GM23338 (cell line): ENCODE results near the gene XCL2. TPM values are rescaled to one million over a fixed set of nuclear protein-coding genes. Genes with fewer than 3 reads are reported as not detected.

ENCODE experiments used
- ATAC-seq: fragments of 200-7000 bp; cut with Tn5 transposase; 3 replicates; pipeline ENCODE4 v1.9.1; 2020
- DNase-seq: peaks from one replicate; pipeline ENCODE4 v3.0.0-alpha.2; 2015; ENCODE audit warnings: low spot score
- H2AFZ ChIP-seq: fragments of 200-600 bp; sonication (generic); 2 replicates; pipeline ENCODE4 v1.8.0; 2016; ENCODE audit warnings: antibody characterized with exemption, mild to moderate bottlenecking, moderate library complexity
- H3F3A ChIP-seq: fragments of 200-600 bp; sonication (generic); replicated peaks from 2 replicates; pipeline ENCODE4 v1.8.0; 2017; ENCODE audit warnings: antibody characterized with exemption, mixed run types, low read depth
- H3K27ac ChIP-seq: fragments of 200-600 bp; sonication (generic); 2 replicates; pipeline ENCODE4 v1.6.1; 2016; ENCODE audit warnings: low read depth
- H3K27me3 ChIP-seq: fragments of 200-600 bp; sonication (generic); 2 replicates; pipeline ENCODE4 v1.8.0; 2016; ENCODE audit warnings: mild to moderate bottlenecking, mixed run types, moderate library complexity; ENCODE audit not compliant: insufficient read depth
- H3K36me3 ChIP-seq: fragments of 200-600 bp; sonication (generic); 2 replicates; pipeline ENCODE4 v1.8.0; 2016; ENCODE audit warnings: mild to moderate bottlenecking; ENCODE audit not compliant: insufficient read depth
- H3K4me1 ChIP-seq: fragments of 200-600 bp; sonication (generic); 2 replicates; pipeline ENCODE4 v1.8.0; 2016; ENCODE audit warnings: mild to moderate bottlenecking, moderate library complexity; ENCODE audit not compliant: insufficient read depth
- H3K4me2 ChIP-seq: fragments of 200-600 bp; sonication (generic); 2 replicates; pipeline ENCODE4 v1.7.1; 2017; ENCODE audit warnings: mixed run types
- H3K4me3 ChIP-seq: fragments of 200-600 bp; sonication (generic); 2 replicates; pipeline ENCODE4 v1.6.1; 2016; ENCODE audit warnings: mixed run types
- H3K79me2 ChIP-seq: fragments of 200-600 bp; sonication (generic); replicated peaks from 2 replicates; pipeline ENCODE4 v1.8.0; 2017; ENCODE audit warnings: mild to moderate bottlenecking; ENCODE audit not compliant: insufficient read depth
- H3K9me2 ChIP-seq: fragments of 200-600 bp; sonication (generic); 2 replicates; pipeline ENCODE4 v1.8.0; 2017; ENCODE audit not compliant: insufficient read depth
- H4K20me1 ChIP-seq: fragments of 200-600 bp; sonication (generic); replicated peaks from 2 replicates; pipeline ENCODE4 v1.8.0; 2017; ENCODE audit warnings: mild to moderate bottlenecking; ENCODE audit not compliant: insufficient read depth
- H3K27ac Mint-ChIP-seq: 2 replicates; pipeline ENCODE4 v1.8.0; 2020; ENCODE audit warnings: inconsistent platforms, mild to moderate bottlenecking, moderate library complexity, mixed read lengths
- H3K27me3 Mint-ChIP-seq: 3 replicates; pipeline ENCODE4 v1.8.0; 2022; ENCODE audit warnings: low read depth, mild to moderate bottlenecking, moderate library complexity, mixed read lengths, inconsistent platforms; ENCODE audit not compliant: insufficient read depth, poor library complexity
- H3K36me3 Mint-ChIP-seq: 3 replicates; pipeline ENCODE4 v1.8.0; 2021; ENCODE audit warnings: low read depth, mild to moderate bottlenecking, inconsistent platforms, moderate library complexity, mixed read lengths
- H3K4me1 Mint-ChIP-seq: 3 replicates; pipeline ENCODE4 v1.8.0; 2020; ENCODE audit warnings: mild to moderate bottlenecking, inconsistent platforms, mixed read lengths
- H3K4me3 Mint-ChIP-seq: 3 replicates; pipeline ENCODE4 v1.8.0; 2021; ENCODE audit warnings: moderate library complexity, mild to moderate bottlenecking, inconsistent platforms, mixed read lengths
- H3K9me3 Mint-ChIP-seq: 3 replicates; pipeline ENCODE4 v1.8.0; 2020; ENCODE audit warnings: moderate library complexity, mild to moderate bottlenecking, inconsistent platforms, mixed read lengths
- CREB1 ChIP-seq: fragments of 250-450 bp; sonication (Bioruptor Pico); IDR thresholded peaks from 2 replicates; pipeline ENCODE4 v1.5.0; 2020; ENCODE audit warnings: low read depth, mild to moderate bottlenecking, moderate library complexity
- CTCF ChIP-seq, 2 experiments: fragments of 200-600 bp in 1 of 2; sonication (generic) in 1 of 2; conservative IDR thresholded peaks; 2 replicates each; pipeline versions ENCODE4 v1.5.1 to v1.6.1; 2016 to 2017; ENCODE audit warnings: antibody characterized with exemption in 2 of 2, low read depth in 2 of 2, mild to moderate bottlenecking in 2 of 2, moderate library complexity in 1 of 2
- ETS1 ChIP-seq: IDR thresholded peaks from 2 replicates; pipeline ENCODE4 v1.6.1; 2016; ENCODE audit warnings: antibody characterized with exemption
- EZH2 ChIP-seq: fragments of 200-600 bp; sonication (generic); IDR thresholded peaks from one replicate; pipeline ENCODE4 v1.8.0; 2017; ENCODE audit warnings: antibody characterized with exemption, mild to moderate bottlenecking, low read depth; ENCODE audit not compliant: unreplicated experiment
- EZH2phosphoT487 ChIP-seq: fragments of 200-600 bp; sonication (generic); IDR thresholded peaks from one replicate; pipeline ENCODE4 v1.8.1; 2018; ENCODE audit warnings: antibody characterized with exemption; ENCODE audit not compliant: unreplicated experiment
- JUNB ChIP-seq: IDR thresholded peaks from one replicate; pipeline ENCODE4 v1.6.1; 2016; ENCODE audit warnings: antibody characterized with exemption; ENCODE audit not compliant: unreplicated experiment
- NANOG ChIP-seq: IDR thresholded peaks from 2 replicates; pipeline ENCODE4 v1.6.1; 2016; ENCODE audit warnings: antibody characterized with exemption, borderline replicate concordance
- POLR2AphosphoS5 ChIP-seq: IDR thresholded peaks from 2 replicates; pipeline ENCODE4 v1.6.1; 2016; ENCODE audit warnings: antibody characterized with exemption, low read depth
- REST ChIP-seq: IDR thresholded peaks from one replicate; pipeline ENCODE4 v1.6.1; 2018; ENCODE audit warnings: antibody characterized with exemption; ENCODE audit not compliant: unreplicated experiment
- STAT1 ChIP-seq: IDR thresholded peaks from one replicate; pipeline ENCODE4 v1.6.1; 2016; ENCODE audit warnings: antibody characterized with exemption; ENCODE audit not compliant: unreplicated experiment
- ZNF114 ChIP-seq: fragments of 250-450 bp; sonication (Bioruptor Pico); IDR thresholded peaks from 2 replicates; pipeline ENCODE4 v1.5.0; 2020; ENCODE audit warnings: mild to moderate bottlenecking, moderate library complexity
- ZNF331 ChIP-seq: fragments of 250-450 bp; sonication (Bioruptor Pico); IDR thresholded peaks from 2 replicates; pipeline ENCODE4 v1.5.0; 2020; ENCODE audit warnings: low read depth, mild to moderate bottlenecking, moderate library complexity
- ZNF462 ChIP-seq: fragments of 250-450 bp; sonication (Bioruptor Pico); IDR thresholded peaks from 2 replicates; pipeline ENCODE4 v1.5.0; 2020; ENCODE audit warnings: mild to moderate bottlenecking, moderate library complexity
- polyA plus RNA-seq: library from polyadenylated mRNA; unstranded; fragments of >200 nt; fragmentation: Nextera tagmentation; extraction: Ambion mirVana; gene quantifications from 2 replicates; pipeline ENCODE4 v1.2.1, GENCODE V29; 2016
- total RNA-seq: library from RNA; depleted of rRNA; stranded (reverse); fragments of >200 nt; shearing (Covaris generic); gene quantifications from 2 replicates; pipeline ENCODE4 v1.2.3, GENCODE V29; 2014

Gene XCL2
- total and polyA plus RNA-seq, 2 experiments from 2014 or later, result not detected

- no peaks in the 10 kb centered on the region for H3K27me3 ChIP-seq
- H3K4me1 Mint-ChIP-seq, result no peaks in the 10 kb centered on the region
- H3K4me2 ChIP-seq, result no peak overlapping the region
- DNase-seq, result no peak
- H3K4me3 Mint-ChIP-seq, result no peak overlapping the region
- H3K4me1 ChIP-seq, result no peaks in the 10 kb centered on the region
- H3K9me3 Mint-ChIP-seq, result no peaks in the 10 kb centered on the region
- no peaks in the 10 kb centered on the region for H4K20me1 ChIP-seq
- no peaks in the 10 kb centered on the region for H3K27me3 Mint-ChIP-seq
- H2AFZ ChIP-seq, result 0 out of 2 replicates have a peak overlapping the region, but pooled peaks have one; percentile 43
- H3K27ac Mint-ChIP-seq, result no peak overlapping the region
- no peaks in the 10 kb centered on the region; the same call in 1 of the 2 replicates for H3K9me2 ChIP-seq
- H3F3A ChIP-seq, result no peaks in the 10 kb centered on the region
- H3K79me2 ChIP-seq, result no peaks in the 10 kb centered on the region
- no peak for ATAC-seq
- no peak overlapping the region for H3K27ac ChIP-seq
- H3K36me3 Mint-ChIP-seq, result no peaks in the 10 kb centered on the region
- H3K4me3 ChIP-seq, result no peak overlapping the region
- no peaks in the 10 kb centered on the region for H3K36me3 ChIP-seq
- TF ChIP-seq EZH2, result no peak
- no peak for TF ChIP-seq ZNF331 (CRISPR knock-in tag)
- no peak for TF ChIP-seq STAT1
- TF ChIP-seq JUNB, result no peak
- TF ChIP-seq ZNF462 (CRISPR knock-in tag), result no peak
- TF ChIP-seq NANOG, result no peak
- no peak for TF ChIP-seq CREB1 (CRISPR knock-in tag)
- no peak for TF ChIP-seq ETS1
- TF ChIP-seq REST, result no peak
- no peak for TF ChIP-seq CTCF (conservative IDR thresholded peaks at IDR 0.05; ENCODE audit: low read depth in 2 of 2)
- no peak for TF ChIP-seq ZNF114
- TF ChIP-seq EZH2phosphoT487, result no peak
- TF ChIP-seq POLR2AphosphoS5, result no peak
Observed at GRCh38 chr1:168507828-168508227, 36.0 kb downstream of the XCL2 start.
